K562 (cell line): Measurements from ENCODE around the gene ESPN. TPM values are rescaled to one million over a fixed set of nuclear protein-coding genes. Genes with fewer than 3 reads are reported as not detected.

Source experiments
- BDP1 ChIP-seq: IDR thresholded peaks from 3 replicates; pipeline ENCODE4 v1.6.1; 2011; ENCODE audit not compliant: insufficient read length, insufficient read depth
- ESRRA ChIP-seq: fragments of 450-650 bp; IDR thresholded peaks from 2 replicates; pipeline ENCODE4 v1.6.1; 2014; ENCODE audit warnings: low read depth, mild to moderate bottlenecking, moderate library complexity, borderline replicate concordance
- FOXM1 ChIP-seq, 2 experiments: fragments of 450-650 bp in 1 of 2; sonication (generic) in 1 of 2; formaldehyde crosslinking in 1 of 2; IDR thresholded peaks; 2 replicates each; pipeline versions ENCODE4 v1.6.1 to v1.9.0; 2017 to 2022; ENCODE audit warnings: low read depth in 2 of 2, mild to moderate bottlenecking in 2 of 2, missing genetic modification reagents in 1 of 2, moderate library complexity in 1 of 2
- MTA1 ChIP-seq: fragments of 450-650 bp; IDR thresholded peaks from 2 replicates; pipeline ENCODE4 v1.6.1; 2017; ENCODE audit warnings: borderline replicate concordance
- NR2C1 ChIP-seq, 2 experiments: fragments of 450-650 bp; IDR thresholded peaks; 2 replicates each; pipeline ENCODE4 v1.6.1; 2017; ENCODE audit warnings: mild to moderate bottlenecking in 2 of 2, antibody characterized with exemption in 1 of 2, inconsistent platforms in 1 of 2, missing compliant biosample characterization in 1 of 2, missing genetic modification characterization in 1 of 2
- OTX1 ChIP-seq: fragments of 450-650 bp; formaldehyde crosslinking; IDR thresholded peaks from 2 replicates; pipeline ENCODE4 v1.4.0; 2022; ENCODE audit warnings: mild to moderate bottlenecking
- SIX5 ChIP-seq, 2 experiments: IDR thresholded peaks; 2 replicates each; pipeline ENCODE4 v1.6.1; 2011; ENCODE audit warnings: low read length in 2 of 2, borderline replicate concordance in 1 of 2, low read depth in 1 of 2, mild to moderate bottlenecking in 1 of 2, moderate library complexity in 1 of 2; ENCODE audit not compliant: insufficient read depth in 1 of 2
- SMAD2 ChIP-seq: fragments of 150-350 bp; IDR thresholded peaks from 2 replicates; pipeline ENCODE4 v1.6.1; 2014; ENCODE audit warnings: low read depth, mild to moderate bottlenecking, low read length
- TBP ChIP-seq: optimal IDR thresholded peaks from 2 replicates; pipeline ENCODE3; 2011; ENCODE audit warnings: low read depth, low read length, improper control_type of control experiment
- ZNF12 ChIP-seq: sonication (generic); formaldehyde crosslinking; IDR thresholded peaks from 2 replicates; pipeline ENCODE4 v1.4.0; 2020; ENCODE audit warnings: mild to moderate bottlenecking, missing genetic modification reagents
- polyA plus RNA-seq, 8 experiments: library from polyadenylated mRNA; depleted of rRNA in 4 of 8; stranded (reverse) in 5 of 8; unstranded in 3 of 8; fragments of >200 nt; fragmentation: Nextera tagmentation in 2 of 8; fragmentation: Illumina TruSeq in 1 of 8; extraction: Ambion mirVana in 2 of 8; extraction: Trizol in 1 of 8; gene quantifications; 2 replicates each; pipeline versions ENCODE4 v1.2.1 to v1.2.3, GENCODE V29; 2011 to 2014; ENCODE audit warnings: inconsistent platforms in 1 of 8, missing spikeins in 1 of 8
- total RNA-seq, 7 experiments: library from RNA; depleted of rRNA in 6 of 7; stranded (reverse); fragments of >200 nt in 6 of 7; fragmentation: Illumina TruSeq in 2 of 7; extraction: Trizol in 2 of 7; gene quantifications; 2 replicates each; pipeline versions ENCODE4 v1.2.1 to v1.2.3, GENCODE V29; 2011 to 2021; ENCODE audit warnings: low replicate concordance in 1 of 7
- TF ChIP-seq, protein P1 (sequence below), 2 experiments: fragments of 450-650 bp; IDR thresholded peaks; 2 replicates each; pipeline ENCODE4 v1.6.1; 2016; ENCODE audit warnings: mild to moderate bottlenecking in 2 of 2, borderline replicate concordance in 1 of 2, low read depth in 1 of 2, moderate library complexity in 1 of 2
- TF ChIP-seq, protein P2 (sequence below): fragments of 450-650 bp; formaldehyde crosslinking; conservative IDR thresholded peaks from 2 replicates; pipeline ENCODE4 v1.4.0; 2022; ENCODE audit warnings: mild to moderate bottlenecking, missing genetic modification characterization
- TF ChIP-seq, protein P3 (sequence below): sonication (generic); formaldehyde crosslinking; IDR thresholded peaks from 2 replicates; pipeline ENCODE4 v1.8.0; 2023; ENCODE audit warnings: mild to moderate bottlenecking, missing genetic modification reagents

The ESPN gene
- total and polyA plus RNA-seq, 9 of the 15 experiments (the other 6 are each of a cell fraction or from before 2014, with no cell fraction given), result 0.07 to 1.2 (median 0.45) TPM; not detected in 3

DNA sequence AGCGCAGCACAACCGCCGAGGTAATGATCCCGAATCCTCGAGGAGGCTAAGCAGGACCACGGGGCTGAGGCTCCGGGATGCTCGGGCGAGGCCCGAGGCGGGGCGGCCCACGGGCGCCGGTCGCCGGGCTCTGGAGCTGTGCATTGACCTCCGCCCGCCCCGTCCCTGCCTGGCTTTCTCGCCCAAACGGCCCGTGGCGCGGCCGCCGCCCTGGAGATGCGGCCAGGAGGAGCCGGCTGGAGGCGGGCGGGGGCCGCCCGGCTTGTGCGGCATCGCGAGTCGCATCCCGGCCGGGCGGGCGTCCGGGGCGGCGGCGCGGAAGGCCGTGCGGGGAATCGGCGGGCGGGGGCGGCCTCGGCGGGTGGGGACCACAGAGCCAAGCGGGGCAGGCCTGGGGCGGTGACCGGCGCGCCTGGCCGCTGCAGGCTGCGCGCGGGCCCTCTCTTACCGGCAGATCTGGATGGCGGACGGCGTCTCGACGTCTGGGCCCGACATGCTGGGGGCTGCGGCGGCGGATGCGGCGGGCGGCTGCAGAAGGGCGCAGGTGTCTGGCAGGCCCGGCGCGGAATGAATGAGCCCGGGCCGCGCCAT, 31.7 kb upstream of the ESPN start (continued):
- TF ChIP-seq, protein P1, sequence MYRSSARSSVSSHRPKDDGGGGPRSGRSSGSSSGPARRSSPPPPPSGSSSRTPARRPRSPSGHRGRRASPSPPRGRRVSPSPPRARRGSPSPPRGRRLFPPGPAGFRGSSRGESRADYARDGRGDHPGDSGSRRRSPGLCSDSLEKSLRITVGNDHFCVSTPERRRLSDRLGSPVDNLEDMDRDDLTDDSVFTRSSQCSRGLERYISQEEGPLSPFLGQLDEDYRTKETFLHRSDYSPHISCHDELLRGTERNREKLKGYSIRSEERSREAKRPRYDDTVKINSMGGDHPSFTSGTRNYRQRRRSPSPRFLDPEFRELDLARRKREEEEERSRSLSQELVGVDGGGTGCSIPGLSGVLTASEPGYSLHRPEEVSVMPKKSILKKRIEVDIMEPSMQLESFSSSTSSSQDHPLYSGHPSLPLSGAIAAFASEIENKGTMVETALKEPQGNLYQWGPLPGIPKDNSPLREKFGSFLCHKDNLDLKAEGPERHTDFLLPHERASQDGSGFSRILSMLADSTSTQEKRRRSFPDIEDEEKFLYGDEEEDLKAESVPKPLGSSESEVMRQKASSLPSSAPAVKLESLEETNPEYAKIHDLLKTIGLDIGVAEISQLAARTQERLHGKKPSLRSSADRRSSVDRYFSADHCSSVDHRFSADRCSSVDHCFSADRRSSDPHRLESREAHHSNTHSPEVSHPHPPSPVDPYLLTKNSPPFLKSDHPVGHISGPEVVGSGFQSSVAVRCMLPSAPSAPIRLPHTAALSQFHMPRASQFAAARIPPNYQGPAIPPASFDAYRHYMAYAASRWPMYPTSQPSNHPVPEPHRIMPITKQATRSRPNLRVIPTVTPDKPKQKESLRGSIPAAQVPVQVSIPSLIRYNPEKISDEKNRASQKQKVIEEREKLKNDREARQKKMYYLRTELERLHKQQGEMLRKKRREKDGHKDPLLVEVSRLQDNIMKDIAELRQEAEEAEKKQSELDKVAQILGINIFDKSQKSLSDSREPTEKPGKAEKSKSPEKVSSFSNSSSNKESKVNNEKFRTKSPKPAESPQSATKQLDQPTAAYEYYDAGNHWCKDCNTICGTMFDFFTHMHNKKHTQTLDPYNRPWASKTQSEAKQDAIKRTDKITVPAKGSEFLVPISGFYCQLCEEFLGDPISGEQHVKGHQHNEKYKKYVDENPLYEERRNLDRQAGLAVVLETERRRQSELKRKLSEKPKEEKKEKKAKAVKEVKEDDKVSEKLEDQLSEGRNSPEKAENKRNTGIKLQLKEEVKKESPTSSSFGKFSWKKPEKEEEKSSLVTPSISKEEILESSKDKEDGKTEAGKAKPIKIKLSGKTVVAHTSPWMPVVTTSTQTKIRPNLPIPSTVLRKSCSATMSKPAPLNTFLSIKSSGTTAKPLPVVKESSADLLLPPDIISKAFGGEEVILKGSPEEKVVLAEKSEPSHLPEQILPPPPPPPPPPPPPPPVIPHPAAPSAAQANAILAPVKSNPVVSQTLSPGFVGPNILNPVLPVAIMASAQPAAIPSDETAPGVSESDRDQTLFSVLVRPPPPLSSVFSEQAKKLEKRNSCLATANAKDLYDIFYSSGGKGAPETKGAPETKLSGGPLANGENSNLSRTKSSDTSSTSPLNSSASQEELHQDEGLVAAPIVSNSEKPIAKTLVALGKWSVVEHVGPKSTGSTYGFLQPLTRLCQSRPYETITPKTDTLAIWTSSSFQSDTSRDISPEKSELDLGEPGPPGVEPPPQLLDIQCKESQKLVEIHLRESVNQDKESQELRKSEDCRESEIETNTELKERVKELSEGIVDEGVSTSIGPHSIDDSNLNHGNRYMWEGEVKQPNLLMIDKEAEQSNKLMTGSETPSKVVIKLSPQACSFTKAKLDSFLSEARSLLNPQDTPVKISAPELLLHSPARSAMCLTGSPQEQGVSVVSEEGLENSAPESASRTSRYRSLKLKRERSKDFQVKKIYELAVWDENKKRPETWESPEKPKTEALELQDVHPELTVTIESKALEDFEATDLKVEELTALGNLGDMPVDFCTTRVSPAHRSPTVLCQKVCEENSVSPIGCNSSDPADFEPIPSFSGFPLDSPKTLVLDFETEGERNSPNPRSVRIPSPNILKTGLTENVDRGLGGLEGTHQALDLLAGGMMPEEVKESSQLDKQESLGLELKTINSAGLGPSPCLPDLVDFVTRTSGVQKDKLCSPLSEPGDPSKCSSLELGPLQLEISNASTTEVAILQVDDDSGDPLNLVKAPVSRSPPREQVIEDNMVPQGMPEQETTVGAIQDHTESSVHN (IDR thresholded peaks at IDR 0.05; ENCODE audit: borderline replicate concordance in 1 of 2, low read depth in 1 of 2), result no peak
- TF ChIP-seq ESRRA, result no peak
- TF ChIP-seq ZNF12 (CRISPR knock-in tag), result no peak
- TF ChIP-seq, protein P2, sequence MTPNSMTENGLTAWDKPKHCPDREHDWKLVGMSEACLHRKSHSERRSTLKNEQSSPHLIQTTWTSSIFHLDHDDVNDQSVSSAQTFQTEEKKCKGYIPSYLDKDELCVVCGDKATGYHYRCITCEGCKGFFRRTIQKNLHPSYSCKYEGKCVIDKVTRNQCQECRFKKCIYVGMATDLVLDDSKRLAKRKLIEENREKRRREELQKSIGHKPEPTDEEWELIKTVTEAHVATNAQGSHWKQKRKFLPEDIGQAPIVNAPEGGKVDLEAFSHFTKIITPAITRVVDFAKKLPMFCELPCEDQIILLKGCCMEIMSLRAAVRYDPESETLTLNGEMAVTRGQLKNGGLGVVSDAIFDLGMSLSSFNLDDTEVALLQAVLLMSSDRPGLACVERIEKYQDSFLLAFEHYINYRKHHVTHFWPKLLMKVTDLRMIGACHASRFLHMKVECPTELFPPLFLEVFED (CRISPR knock-in tag), result no peak
- TF ChIP-seq MTA1, result no peak
- no peak for TF ChIP-seq SMAD2
- TF ChIP-seq FOXM1 (IDR thresholded peaks at IDR 0.05; ENCODE audit: low read depth), result no peak
- TF ChIP-seq FOXM1 (CRISPR knock-in tag; IDR thresholded peaks at IDR 0.05; ENCODE audit: low read depth), result 0 out of 2 replicates have a peak, but pooled peaks have one; percentile 21
- TF ChIP-seq SIX5 (IDR thresholded peaks at IDR 0.05; ENCODE audit: borderline replicate concordance in 1 of 2, insufficient read depth in 1 of 2, low read depth in 1 of 2, low read length in 2 of 2), result no peak
- TF ChIP-seq NR2C1 (IDR thresholded peaks at IDR 0.05), result no peak
- TF ChIP-seq NR2C1 (tag; IDR thresholded peaks at IDR 0.05), result no peak
- TF ChIP-seq BDP1, result no peak
- TF ChIP-seq OTX1, result no peak
- TF ChIP-seq TBP, result peak; percentile 82
- TF ChIP-seq, protein P3, sequence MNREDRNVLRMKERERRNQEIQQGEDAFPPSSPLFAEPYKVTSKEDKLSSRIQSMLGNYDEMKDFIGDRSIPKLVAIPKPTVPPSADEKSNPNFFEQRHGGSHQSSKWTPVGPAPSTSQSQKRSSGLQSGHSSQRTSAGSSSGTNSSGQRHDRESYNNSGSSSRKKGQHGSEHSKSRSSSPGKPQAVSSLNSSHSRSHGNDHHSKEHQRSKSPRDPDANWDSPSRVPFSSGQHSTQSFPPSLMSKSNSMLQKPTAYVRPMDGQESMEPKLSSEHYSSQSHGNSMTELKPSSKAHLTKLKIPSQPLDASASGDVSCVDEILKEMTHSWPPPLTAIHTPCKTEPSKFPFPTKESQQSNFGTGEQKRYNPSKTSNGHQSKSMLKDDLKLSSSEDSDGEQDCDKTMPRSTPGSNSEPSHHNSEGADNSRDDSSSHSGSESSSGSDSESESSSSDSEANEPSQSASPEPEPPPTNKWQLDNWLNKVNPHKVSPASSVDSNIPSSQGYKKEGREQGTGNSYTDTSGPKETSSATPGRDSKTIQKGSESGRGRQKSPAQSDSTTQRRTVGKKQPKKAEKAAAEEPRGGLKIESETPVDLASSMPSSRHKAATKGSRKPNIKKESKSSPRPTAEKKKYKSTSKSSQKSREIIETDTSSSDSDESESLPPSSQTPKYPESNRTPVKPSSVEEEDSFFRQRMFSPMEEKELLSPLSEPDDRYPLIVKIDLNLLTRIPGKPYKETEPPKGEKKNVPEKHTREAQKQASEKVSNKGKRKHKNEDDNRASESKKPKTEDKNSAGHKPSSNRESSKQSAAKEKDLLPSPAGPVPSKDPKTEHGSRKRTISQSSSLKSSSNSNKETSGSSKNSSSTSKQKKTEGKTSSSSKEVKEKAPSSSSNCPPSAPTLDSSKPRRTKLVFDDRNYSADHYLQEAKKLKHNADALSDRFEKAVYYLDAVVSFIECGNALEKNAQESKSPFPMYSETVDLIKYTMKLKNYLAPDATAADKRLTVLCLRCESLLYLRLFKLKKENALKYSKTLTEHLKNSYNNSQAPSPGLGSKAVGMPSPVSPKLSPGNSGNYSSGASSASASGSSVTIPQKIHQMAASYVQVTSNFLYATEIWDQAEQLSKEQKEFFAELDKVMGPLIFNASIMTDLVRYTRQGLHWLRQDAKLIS, result 0 out of 2 replicates have a peak, but pooled peaks have one; percentile 7
